Measurements from ENCODE around the gene NQO2.

DNA sequence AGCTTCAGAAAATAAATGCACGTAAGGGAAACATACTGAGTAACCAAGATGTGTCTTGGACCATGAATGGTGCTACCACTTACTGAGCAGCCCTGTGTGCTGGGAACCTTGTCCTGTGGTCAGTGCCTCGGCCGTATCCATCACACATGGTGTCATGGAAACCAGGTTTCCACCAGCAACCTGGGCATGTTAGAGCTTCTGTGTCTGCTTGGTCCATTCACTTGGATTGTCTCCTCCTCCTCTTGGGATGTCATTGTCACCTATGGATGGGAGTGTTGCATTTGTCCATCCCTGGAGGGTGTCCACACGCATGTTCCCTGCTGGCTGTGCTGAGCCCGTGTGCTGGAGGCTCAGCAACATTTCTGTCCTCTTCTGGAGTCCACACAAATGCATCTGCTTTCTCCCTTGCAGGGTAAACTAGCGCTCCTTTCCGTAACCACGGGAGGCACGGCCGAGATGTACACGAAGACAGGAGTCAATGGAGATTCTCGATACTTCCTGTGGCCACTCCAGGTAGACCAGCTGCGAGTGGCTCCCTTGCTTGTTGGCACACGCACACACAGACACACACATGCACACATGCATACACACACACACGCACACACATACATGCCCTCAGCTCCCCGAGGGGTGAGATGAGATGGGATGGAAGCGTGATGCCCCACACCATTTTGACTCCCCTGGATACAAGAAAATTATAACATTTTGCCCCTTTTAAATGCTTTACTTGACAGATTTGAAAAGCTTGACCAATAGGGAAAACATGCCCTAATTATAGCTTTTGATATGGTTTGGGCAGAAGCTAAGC, 17.0 kb downstream of the NQO2 start:
- TF ChIP-seq GATA2 (IDR thresholded peaks at IDR 0.05; ENCODE audit: low read depth, low read length) (no peak), GATA3 (IDR thresholded peaks at IDR 0.05; ENCODE audit: low read depth, low read length) (no peak)

All from SH-SY5Y (cell line).